Measurements from ENCODE around the gene ERGIC3. TPM values are rescaled to one million over a fixed set of nuclear protein-coding genes. Genes with fewer than 3 reads are reported as not detected.

The ERGIC3 gene
- polyA plus RNA-seq (2012; ENCODE audit: missing spikeins) = 169 TPM

DNA sequence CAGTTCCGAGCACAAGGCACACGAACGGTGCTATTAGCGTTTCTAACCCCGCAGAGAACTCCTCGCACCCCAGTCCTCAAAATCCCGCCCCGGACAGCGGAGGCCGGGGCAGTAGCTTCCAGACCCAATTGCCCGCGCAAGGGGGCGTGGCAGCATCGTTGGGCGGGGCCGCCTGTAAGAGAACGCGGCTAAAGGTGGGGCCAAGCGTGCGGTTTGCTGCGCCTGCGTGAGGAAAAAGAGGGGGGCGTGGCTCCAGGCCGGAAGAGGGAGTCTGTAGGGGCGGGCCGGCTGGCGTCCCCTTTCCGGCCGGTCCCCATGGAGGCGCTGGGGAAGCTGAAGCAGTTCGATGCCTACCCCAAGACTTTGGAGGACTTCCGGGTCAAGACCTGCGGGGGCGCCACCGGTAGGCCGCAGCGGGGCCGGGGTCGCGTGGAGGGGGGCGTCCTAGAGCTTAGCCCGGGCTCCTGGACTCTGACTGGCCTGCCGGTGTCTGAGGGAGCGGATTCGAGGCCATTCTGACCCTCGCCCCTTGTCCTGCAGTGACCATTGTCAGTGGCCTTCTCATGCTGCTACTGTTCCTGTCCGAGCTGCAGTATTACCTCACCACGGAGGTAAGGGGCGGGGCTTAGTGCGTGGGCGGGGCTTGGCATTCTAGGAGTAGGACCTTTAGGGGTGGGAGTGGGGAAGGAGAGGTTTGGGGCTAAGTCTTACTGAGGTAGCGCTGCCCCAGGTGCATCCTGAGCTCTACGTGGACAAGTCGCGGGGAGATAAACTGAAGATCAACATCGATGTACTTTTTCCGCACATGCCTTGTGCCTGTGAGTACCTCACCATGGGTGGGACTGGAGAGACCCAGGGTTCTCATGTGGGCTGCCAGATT, at the start of gene ERGIC3:
Gene ERGIC3 (plus strand): TSS at position 296 of the 880 bp plus-strand sequence. CDS start 20 bp downstream, at position 316.
- FAIRE-seq = peak; percentile 97
- peak; percentile 91 for DNase-seq (ENCODE audit: insufficient read length)
- TF ChIP-seq POLR2AphosphoS5 (IDR thresholded peaks at IDR 0.05; ENCODE audit: low read depth, low read length) (peak; percentile 52; the same call in 1 of the 2 replicates), POLR2A (IDR thresholded peaks at IDR 0.05; ENCODE audit: low read depth, low read length) (peak; percentile 71; the same call in 1 of the 2 replicates), TAF1 (IDR thresholded peaks at IDR 0.05; ENCODE audit: borderline replicate concordance, low read depth, low read length) (no peak)

DNA sequence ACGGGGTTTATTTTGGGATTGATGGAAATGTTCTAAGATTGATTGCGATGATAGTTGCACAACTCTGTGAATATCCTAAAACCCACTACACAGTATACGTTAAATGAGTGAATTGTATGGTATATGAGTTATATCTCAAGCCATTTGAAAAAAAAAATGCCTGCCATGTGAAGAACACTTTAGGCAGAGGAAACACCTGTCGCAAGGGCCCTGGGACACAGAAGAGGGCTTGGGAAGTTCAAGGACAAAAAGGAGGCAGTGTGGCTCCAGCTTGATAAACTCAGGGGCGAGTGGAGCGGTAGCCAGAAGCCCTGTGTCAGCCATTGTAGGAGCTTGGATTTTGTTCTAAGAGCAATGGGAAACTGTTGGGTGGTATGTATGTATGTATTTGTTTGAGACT, 49.5 kb upstream of the ERGIC3 start:
- DNase-seq (ENCODE audit: insufficient read length) (no peak), FAIRE-seq (no peak)
- no peak for TF ChIP-seq TAF1 (IDR thresholded peaks at IDR 0.05; ENCODE audit: borderline replicate concordance, low read depth, low read length)
- no peak for TF ChIP-seq POLR2AphosphoS5 (IDR thresholded peaks at IDR 0.05; ENCODE audit: low read depth, low read length)
- no peak for TF ChIP-seq POLR2A (IDR thresholded peaks at IDR 0.05; ENCODE audit: low read depth, low read length)

DNA sequence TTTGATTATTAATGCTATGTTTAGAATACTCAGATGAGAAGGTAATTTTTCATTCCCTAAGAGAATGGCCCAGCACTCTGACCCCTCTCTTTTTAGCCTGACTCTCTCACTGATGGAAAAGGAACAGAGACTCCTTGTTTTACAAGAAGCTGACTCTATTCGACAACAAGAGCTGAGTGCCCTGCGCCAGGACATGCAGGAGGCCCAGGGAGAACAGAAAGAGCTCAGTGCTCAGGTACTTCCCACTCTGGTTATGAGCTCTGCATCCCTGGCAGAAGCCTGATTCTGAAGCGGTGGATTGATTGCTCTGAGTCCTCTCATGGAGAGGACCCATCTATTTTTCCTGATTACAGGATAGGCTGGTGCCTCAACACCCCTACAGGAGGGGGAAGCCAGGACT, 45.4 kb upstream of the ERGIC3 start:
- DNase-seq (ENCODE audit: insufficient read length) (no peak), FAIRE-seq (no peak)
- TF ChIP-seq POLR2A (IDR thresholded peaks at IDR 0.05; ENCODE audit: low read depth, low read length) = no peak
- no peak for TF ChIP-seq POLR2AphosphoS5 (IDR thresholded peaks at IDR 0.05; ENCODE audit: low read depth, low read length)
- TF ChIP-seq TAF1 (IDR thresholded peaks at IDR 0.05; ENCODE audit: borderline replicate concordance, low read depth, low read length) = no peak

DNA sequence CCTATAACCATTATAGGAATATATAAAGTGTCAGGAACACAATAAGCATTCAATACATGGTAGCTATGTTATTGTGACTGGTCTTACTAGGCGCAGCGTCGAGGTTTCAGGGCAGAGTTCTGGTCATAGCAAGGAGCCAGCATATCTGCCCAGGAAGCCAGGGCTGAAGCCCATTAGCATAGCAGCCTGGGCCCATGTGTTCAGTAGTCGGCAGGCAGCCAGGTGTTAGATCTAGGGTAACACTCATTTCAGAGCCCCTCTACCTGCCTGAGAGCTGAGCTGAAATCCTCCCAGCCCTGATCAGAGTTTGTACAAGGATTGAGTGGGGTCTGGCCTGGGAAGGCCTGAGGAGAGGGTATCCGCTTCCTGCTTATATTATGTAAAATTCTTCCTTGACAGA, 44.6 kb upstream of the ERGIC3 start:
- TF ChIP-seq TAF1 (IDR thresholded peaks at IDR 0.05; ENCODE audit: borderline replicate concordance, low read depth, low read length) (no peak), POLR2AphosphoS5 (IDR thresholded peaks at IDR 0.05; ENCODE audit: low read depth, low read length) (no peak), POLR2A (IDR thresholded peaks at IDR 0.05; ENCODE audit: low read depth, low read length) (no peak)
- FAIRE-seq (no peak), DNase-seq (ENCODE audit: insufficient read length) (no peak)

DNA sequence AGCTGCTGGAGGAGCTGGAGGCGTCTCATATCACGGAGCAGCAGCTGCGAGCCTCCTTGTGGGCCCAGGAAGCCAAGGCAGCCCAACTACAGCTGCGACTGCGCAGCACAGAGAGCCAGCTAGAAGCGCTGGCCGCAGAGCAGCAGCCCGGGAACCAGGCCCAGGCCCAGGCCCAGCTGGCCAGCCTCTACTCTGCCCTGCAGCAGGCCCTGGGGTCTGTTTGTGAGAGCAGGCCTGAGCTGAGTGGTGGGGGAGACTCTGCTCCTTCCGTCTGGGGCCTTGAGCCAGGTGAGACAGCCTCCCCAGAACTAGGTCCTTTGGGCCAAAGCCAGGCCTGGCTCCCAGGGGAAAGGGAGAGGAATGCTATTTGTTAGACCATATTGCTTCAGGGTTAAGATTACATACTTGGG, 44.1 kb upstream of the ERGIC3 start:
- TF ChIP-seq TAF1 (IDR thresholded peaks at IDR 0.05; ENCODE audit: borderline replicate concordance, low read depth, low read length) (no peak), POLR2AphosphoS5 (IDR thresholded peaks at IDR 0.05; ENCODE audit: low read depth, low read length) (no peak), POLR2A (IDR thresholded peaks at IDR 0.05; ENCODE audit: low read depth, low read length) (no peak)
- DNase-seq (ENCODE audit: insufficient read length) = no peak
- FAIRE-seq = no peak

DNA sequence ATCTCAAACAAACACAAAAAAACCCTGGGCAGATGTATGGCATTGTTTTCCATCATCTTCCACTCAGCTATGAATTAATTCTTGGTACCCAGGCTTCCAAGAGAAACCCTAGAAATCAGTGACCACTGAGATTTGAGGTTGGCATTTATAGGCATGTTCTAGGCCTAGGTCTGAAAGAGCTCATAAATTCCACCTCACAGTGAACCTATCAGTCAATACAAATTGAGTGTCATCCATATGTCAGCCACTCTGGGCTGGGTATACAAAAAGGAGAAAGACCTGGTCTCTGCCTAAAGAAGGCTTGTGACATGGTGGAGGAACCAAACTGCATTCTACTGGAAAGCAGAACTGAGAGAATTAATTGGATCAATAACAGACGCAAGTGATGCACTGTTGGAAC, 42.6 kb upstream of the ERGIC3 start:
- TF ChIP-seq POLR2AphosphoS5 (IDR thresholded peaks at IDR 0.05; ENCODE audit: low read depth, low read length) (no peak), POLR2A (IDR thresholded peaks at IDR 0.05; ENCODE audit: low read depth, low read length) (no peak)
- FAIRE-seq (no peak), DNase-seq (ENCODE audit: insufficient read length) (no peak)

DNA sequence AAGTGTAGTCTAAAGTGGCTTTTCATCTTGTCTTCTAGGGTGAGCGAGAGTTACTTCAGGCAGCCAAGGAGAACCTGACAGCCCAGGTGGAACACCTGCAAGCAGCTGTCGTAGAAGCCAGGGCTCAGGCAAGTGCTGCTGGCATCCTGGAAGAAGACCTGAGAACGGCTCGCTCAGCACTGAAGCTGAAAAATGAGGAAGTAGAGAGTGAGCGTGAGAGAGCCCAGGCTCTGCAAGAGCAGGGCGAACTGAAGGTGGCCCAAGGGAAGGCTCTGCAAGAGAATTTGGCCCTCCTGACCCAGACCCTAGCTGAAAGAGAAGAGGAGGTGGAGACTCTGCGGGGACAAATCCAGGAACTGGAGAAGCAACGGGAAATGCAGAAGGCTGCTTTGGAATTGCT, 39.5 kb upstream of the ERGIC3 start:
- no peak for TF ChIP-seq POLR2A (IDR thresholded peaks at IDR 0.05; ENCODE audit: low read depth, low read length)
- TF ChIP-seq TAF1 (IDR thresholded peaks at IDR 0.05; ENCODE audit: borderline replicate concordance, low read depth, low read length) = no peak
- no peak for TF ChIP-seq POLR2AphosphoS5 (IDR thresholded peaks at IDR 0.05; ENCODE audit: low read depth, low read length)
- FAIRE-seq (peak; percentile 89), DNase-seq (ENCODE audit: insufficient read length) (peak; percentile 39)

DNA sequence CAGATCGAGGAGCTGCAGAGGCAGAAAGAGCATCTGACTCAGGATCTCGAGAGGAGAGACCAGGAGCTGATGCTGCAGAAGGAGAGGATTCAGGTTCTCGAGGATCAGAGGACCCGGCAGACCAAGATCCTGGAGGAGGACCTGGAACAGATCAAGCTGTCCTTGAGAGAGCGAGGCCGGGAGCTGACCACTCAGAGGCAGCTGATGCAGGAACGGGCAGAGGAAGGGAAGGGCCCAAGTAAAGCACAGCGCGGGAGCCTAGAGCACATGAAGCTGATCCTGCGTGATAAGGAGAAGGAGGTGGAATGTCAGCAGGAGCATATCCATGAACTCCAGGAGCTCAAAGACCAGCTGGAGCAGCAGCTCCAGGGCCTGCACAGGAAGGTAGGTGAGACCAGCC, 38.6 kb upstream of the ERGIC3 start:
- DNase-seq (ENCODE audit: insufficient read length) (no peak), FAIRE-seq (no peak)
- TF ChIP-seq POLR2A (IDR thresholded peaks at IDR 0.05; ENCODE audit: low read depth, low read length) (no peak), TAF1 (IDR thresholded peaks at IDR 0.05; ENCODE audit: borderline replicate concordance, low read depth, low read length) (no peak), POLR2AphosphoS5 (IDR thresholded peaks at IDR 0.05; ENCODE audit: low read depth, low read length) (no peak)

DNA sequence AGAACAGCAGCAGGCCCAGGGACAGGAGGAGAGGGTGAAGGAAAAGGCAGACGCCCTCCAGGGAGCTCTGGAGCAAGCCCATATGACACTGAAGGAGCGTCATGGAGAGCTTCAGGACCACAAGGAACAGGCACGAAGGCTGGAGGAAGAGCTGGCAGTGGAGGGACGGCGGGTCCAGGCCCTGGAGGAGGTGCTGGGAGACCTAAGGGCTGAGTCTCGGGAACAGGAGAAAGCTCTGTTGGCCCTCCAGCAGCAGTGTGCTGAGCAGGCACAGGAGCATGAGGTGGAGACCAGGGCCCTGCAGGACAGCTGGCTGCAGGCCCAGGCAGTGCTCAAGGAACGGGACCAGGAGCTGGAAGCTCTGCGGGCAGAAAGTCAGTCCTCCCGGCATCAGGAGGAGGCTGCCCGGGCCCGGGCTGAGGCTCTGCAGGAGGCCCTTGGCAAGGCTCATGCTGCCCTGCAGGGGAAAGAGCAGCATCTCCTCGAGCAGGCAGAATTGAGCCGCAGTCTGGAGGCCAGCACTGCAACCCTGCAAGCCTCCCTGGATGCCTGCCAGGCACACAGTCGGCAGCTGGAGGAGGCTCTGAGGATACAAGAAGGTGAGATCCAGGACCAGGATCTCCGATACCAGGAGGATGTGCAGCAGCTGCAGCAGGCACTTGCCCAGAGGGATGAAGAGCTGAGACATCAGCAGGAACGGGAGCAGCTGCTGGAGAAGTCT, 37.9 kb upstream of the ERGIC3 start:
- no peak for FAIRE-seq
- TF ChIP-seq POLR2A (IDR thresholded peaks at IDR 0.05; ENCODE audit: low read depth, low read length) (no peak), TAF1 (IDR thresholded peaks at IDR 0.05; ENCODE audit: borderline replicate concordance, low read depth, low read length) (no peak)
- DNase-seq (ENCODE audit: insufficient read length) = no peak

DNA sequence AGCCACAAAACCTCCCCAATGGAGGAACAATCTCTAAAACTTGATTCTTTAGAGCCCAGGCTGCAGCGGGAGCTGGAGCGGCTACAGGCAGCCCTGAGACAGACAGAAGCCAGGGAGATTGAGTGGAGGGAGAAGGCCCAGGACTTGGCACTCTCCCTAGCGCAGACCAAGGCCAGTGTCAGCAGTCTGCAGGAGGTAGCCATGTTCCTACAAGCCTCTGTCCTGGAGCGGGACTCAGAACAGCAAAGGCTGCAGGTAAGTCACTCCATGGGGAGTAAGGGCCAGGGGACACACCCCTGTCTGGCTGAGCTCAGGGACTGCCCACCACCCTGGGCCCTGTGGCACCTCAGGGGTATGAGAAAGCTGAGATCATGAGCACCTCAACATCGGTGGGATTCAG, 37.1 kb upstream of the ERGIC3 start:
- no peak for DNase-seq (ENCODE audit: insufficient read length)
- no peak for FAIRE-seq
- TF ChIP-seq POLR2A (IDR thresholded peaks at IDR 0.05; ENCODE audit: low read depth, low read length) = no peak
- TF ChIP-seq POLR2AphosphoS5 (IDR thresholded peaks at IDR 0.05; ENCODE audit: low read depth, low read length) = no peak
- no peak for TF ChIP-seq TAF1 (IDR thresholded peaks at IDR 0.05; ENCODE audit: borderline replicate concordance, low read depth, low read length)

DNA sequence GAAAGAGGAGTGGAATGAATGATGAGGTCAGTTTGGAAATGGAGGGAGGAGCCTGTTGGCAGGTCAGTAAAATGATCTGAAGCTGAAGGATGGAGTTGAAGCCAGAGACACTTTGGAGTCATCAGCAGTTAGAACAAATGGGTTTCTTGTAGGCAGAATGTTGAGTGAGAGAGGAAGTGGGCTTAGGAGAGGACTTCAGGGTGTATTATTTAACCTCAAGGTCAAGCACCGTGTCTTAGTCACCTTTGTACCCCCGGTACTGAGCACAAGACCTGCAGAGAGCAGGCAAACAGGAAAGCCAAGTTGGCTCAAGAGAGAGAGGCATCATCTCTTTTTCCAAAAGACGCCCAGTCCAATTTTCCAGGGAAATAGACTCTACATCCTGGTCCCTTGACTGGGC, 35.7 kb upstream of the ERGIC3 start:
- TF ChIP-seq TAF1 (IDR thresholded peaks at IDR 0.05; ENCODE audit: borderline replicate concordance, low read depth, low read length) (no peak), POLR2AphosphoS5 (IDR thresholded peaks at IDR 0.05; ENCODE audit: low read depth, low read length) (no peak), POLR2A (IDR thresholded peaks at IDR 0.05; ENCODE audit: low read depth, low read length) (no peak)
- DNase-seq (ENCODE audit: insufficient read length) (no peak), FAIRE-seq (no peak)

Measured in GM12892 (cell line).